ENCODE results near the gene LRP3.
"Not testable (repeated sequence)": the region's sequence is repeated elsewhere in the genome, so short reads cannot be mapped to it uniquely, and the experiment has no call there.

Gene LRP3

DNA sequence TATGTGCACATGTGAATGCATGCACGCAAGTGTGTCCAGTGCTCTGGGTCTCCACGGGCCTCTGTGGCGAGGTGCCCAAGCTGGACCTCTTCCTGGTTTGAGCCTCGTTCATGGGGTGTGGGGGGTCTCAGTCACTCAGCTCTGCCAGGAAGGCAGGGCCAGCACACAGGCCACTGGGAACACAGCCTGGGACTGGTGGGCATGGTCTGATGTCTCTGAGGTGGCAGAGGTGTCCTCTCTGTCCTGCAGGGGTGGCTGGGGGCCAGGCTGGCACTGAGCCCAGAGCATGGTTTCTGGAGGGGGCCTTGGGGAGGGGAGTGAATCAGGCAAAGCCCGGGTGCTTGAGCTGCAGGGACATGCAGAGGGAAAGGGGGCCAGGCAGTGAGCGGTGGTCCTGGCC lies 9.4 kb downstream of the LRP3 start:
- no peak for DNase-seq

GRCh38 chr19:33204136-33204973 lies 10.2 kb downstream of the LRP3 start:
- no peak for DNase-seq

GRCh38 chr19:33205110-33205509 lies 11.0 kb downstream of the LRP3 start:
- DNase-seq = no peak

- DNase-seq = no peak
Observed at GRCh38 chr19:33205531-33206260, 11.6 kb downstream of the LRP3 start.

DNA sequence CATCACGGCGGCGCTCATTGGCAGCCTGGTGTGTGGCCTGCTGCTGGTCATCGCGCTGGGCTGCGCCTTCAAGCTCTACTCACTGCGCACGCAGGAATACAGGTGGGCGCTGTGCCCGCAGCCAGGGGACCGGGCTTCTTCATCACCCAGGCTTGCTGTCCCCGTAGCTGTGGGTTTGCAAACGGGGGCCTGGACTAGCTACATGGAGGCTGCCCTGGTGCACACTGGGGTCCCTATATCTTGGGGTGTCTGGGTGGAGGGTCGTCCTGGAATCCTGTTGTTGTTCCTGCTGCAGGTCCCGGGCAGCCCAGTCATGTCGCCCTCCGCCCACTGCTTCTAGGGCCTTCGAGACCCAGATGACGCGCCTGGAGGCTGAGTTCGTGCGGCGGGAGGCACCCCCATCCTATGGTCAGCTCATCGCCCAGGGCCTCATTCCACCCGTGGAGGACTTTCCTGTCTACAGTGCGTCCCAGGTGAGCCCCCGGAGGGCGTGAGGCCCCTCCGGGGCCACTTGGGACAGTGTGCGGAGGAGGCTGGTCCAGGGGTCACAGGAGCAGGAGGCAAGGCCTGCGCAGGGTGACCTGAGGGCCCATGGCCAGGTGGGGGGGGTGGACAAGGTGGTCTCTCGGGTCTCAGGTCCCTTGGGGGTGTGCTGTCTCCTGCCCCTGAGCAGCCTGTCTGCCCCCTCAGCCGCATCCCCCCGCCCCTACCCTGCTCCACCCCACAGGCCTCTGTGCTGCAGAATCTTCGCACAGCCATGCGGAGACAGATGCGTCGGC lies 12.3 kb downstream of the LRP3 start:
- no peak for DNase-seq

DNA sequence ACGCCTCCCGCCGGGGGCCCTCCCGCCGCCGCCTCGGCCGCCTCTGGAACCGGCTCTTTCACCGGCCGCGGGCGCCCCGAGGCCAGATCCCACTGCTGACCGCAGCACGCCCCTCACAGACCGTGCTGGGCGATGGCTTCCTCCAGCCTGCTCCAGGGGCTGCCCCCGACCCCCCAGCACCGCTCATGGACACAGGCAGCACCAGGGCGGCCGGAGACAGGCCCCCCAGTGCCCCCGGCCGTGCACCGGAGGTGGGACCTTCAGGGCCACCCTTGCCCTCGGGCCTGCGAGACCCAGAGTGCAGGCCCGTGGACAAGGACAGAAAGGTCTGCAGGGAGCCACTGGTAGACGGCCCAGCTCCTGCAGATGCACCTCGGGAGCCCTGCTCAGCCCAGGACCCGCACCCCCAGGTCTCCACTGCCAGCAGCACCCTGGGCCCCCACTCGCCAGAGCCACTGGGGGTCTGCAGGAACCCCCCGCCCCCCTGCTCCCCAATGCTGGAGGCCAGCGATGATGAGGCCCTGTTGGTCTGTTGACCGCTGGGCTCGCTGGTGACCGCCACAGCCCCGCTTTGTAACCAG lies 13.0 kb downstream of the LRP3 start:
- DNase-seq = no peak

GRCh38 chr19:33207903-33208302 lies 13.8 kb downstream of the LRP3 start:
- DNase-seq = no peak

- no peak for DNase-seq
Observed at GRCh38 chr19:33208371-33208895, 14.3 kb downstream of the LRP3 start.

GRCh38 chr19:33208904-33209849 lies 15.0 kb downstream of the LRP3 start:
- no peak for DNase-seq

DNA sequence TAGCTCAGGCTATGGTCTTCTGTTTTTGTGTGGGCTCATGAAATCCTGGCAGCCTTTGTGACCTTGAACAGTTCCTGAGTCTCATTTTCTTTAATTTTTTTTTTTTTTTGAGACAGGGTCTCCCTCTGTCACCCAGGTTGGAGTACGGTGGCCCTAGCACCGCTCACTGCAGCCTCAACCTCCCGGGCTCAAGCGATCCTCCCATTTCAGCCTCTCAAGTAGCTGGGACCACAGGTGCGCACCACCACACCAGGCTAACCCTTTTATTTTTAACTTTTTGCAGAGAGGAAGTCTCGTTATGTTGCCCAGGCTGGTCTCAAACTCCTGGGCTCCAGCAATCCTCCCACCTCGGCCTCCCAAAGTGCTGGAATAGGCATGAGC lies 15.7 kb downstream of the LRP3 start:
- not testable (repeated sequence) for DNase-seq

DNA sequence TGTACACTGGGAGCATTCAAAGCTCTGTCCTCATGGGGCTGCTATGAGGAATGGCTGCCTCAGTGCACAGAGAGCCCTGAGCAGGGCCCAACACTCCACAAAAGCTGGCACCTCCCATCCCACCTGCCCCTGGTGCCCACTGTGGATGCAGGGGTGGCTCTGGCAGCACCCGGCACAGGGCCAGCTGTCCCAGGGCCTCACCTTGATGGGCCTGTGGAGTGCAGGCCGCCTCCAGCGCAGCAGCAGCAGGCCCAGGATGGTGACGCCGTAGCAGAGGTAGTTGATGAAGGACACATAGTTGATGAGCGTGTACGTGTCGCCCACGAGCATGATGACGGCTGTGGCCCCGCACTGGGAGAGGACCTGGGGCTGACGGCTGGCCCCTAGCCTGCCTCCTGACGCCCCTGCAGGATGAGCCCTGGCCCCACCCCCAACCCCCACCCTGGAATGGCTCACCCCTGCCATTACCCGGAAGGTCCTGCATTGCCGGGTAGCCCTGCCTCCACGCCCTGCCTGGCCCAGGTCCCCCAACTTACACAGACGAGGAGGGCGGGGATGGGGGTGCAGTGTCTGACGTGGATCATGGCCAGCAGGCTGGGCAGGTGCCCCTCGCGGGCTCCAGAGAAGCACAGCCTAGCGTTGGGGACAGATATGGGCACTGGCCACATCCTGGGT lies 16.3 kb downstream of the LRP3 start:
- DNase-seq = no peak

DNA sequence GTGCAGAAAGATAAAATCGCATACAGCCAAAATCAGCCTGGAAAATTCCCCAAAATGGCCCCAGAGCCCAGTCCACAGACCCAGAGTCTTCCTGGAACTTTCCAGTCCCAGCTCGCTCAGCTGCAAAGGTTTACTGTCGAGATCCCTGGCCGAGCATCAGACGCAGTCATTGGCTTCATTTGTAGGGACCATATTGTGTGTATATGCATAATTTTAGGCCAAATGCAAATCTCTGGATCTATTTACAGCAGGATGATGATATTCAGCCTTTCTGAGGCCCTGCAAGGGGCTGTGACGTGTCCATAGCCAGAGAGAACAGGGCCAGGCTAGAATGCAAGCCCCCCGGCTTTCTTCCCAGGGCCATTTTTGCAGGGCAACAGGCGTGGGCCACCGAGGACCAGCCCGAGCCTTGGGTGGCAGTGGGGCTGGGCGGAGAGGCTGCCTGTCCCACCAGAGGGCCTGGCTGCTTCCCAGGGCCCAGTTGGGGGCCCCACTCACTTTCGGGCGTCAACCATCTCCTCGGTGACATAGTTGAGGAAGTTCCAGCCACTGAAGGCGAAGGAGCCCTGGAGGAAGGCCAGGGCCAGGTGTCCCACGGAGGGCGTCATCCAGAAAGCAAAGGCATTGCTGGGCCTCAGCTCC lies 17.8 kb downstream of the LRP3 start:
- no peak for DNase-seq

DNA sequence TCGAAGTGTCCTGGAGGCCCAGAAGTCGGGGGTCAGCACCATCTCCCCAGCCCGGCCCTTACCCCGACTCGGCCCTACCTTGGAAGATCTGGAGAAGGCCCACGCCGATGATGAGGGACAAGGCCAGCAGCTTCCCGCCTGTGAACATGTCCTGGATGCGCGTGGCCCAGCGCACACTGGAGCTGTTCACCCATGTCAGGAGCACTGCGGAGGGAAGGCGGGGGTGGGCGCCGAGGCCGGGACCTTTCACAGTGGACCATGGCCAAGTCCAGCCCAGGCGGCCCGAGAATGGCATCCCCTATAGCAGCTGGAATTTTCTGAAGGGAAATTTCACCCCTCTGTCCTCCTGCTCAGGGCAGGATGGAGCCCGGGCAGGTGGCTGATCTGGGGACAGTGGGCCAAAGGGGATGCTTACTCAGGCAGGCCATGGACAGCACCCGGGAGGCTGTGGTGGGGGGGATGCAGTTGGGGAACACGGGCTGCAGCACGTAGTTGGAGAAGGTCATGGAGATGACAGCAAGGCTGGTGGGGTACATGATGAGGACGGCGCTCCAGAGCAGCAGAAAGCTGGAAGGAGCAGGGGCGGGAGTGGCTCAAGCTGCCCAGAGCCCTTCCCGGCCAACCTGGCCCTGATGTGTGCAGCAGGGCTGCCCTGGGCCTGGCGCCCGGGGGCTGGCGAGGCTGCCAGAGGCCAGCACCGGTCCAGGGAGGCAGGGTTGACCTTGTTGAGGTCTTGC lies 18.5 kb downstream of the LRP3 start:
- no peak for DNase-seq

GRCh38 chr19:33214596-33214995 lies 20.5 kb downstream of the LRP3 start:
- no peak for DNase-seq

GRCh38 chr19:33215438-33216197 lies 21.5 kb downstream of the LRP3 start:
- DNase-seq = no peak

DNA sequence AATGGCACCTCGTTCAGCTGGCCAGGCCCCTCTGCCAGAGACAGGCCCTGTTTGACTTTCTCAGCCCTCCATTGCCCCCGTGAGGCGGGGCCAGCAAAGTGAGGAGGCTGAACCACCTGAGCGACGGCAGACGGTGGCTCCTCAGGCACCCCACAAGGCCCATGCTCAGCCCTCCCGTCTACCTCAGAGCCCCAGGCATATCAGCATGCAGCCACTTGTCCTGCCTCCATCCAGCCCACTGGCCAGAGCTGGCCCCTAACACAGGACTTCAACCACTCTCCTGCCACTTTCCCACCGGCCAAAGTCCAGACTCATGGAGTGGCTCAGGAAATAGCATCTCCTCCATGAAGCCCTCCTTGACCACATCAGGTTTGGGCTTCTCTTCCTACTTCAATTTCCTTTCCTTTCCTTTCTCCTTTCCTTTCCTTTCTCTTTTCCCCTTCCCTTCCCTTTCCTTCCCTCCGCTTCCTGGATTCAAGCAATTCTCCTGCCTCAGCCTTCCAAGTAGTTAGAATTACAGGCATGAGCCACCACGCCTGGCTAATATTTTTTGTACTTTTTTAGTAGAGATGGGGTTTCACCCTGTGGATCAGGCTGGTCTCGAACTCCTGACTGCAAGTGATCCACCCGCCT lies 22.2 kb downstream of the LRP3 start:
- DNase-seq = no peak

GRCh38 chr19:33217881-33218280 lies 23.8 kb downstream of the LRP3 start:
- no peak for DNase-seq

GRCh38 chr19:33219261-33219815 lies 25.2 kb downstream of the LRP3 start:
- no peak for DNase-seq
